ENCODE measurements around the gene PUM2. TPM values are rescaled to one million over a fixed set of nuclear protein-coding genes. Genes with fewer than 3 reads are reported as not detected.

Gene PUM2
- total RNA-seq, 1 donor from 2014 or later: 112 TPM

- Histone ChIP-seq H3K9me3 (no peaks in the 10 kb centered on the region), H3K27ac (peak overlapping the region; percentile 79), H3K4me3 (no peak overlapping the region), H3K4me1 (peaks cover 41% of the 10 kb centered on the region), H3K27me3 (ENCODE audit: low read depth) (no peaks in the 10 kb centered on the region), H3K36me3 (peaks cover 20% of the 10 kb centered on the region)
- intact Hi-C loops (cut with DNase I): no loop called here
- peak; percentile 84 to 85 for ATAC-seq
- DNase-seq: peak; percentile 85
- no peak for TF ChIP-seq CTCF (IDR thresholded peaks at IDR 0.05)
Measured at GRCh38 chr2:20205915-20206524, 144.6 kb downstream of the PUM2 start.

DNA sequence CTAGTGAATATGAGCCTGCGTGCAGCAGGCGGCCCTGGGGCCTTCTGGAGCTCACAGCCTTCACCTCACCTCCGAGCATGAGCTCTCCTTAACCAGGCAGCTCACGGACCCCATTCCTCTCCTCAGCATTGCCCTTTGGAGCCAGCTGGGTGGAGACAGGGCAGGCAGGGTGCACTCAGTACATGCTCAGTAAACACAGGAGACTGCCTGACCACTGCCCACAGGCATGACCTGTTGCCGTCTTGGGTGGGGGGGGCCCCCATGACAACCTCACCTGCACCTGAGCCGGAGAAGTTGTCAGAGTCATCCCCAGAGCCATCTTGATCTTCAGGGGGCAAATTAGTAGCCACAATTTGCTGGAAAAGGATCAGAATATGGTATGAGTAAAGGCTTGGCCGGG is 145.6 kb downstream of the PUM2 start:
- no peaks in the 10 kb centered on the region for H3K9me3 ChIP-seq
- H3K27me3 ChIP-seq (ENCODE audit: low read depth): no peaks in the 10 kb centered on the region
- ATAC-seq (no peak), DNase-seq (no peak)
- intact Hi-C loops (cut with DNase I): no loop called here
- H3K36me3 ChIP-seq: peaks cover 20% of the 10 kb centered on the region
- H3K4me3 ChIP-seq: no peak overlapping the region
- no peak for TF ChIP-seq CTCF (IDR thresholded peaks at IDR 0.05)
- peaks cover 41% of the 10 kb centered on the region for H3K4me1 ChIP-seq
- H3K27ac ChIP-seq: peak overlapping the region; percentile 79

GRCh38 chr2:20203521-20204225 is 147.0 kb downstream of the PUM2 start:
- DNase-seq: no peak
- peak in 1 of 2 donors; percentile 15 for ATAC-seq

DNA sequence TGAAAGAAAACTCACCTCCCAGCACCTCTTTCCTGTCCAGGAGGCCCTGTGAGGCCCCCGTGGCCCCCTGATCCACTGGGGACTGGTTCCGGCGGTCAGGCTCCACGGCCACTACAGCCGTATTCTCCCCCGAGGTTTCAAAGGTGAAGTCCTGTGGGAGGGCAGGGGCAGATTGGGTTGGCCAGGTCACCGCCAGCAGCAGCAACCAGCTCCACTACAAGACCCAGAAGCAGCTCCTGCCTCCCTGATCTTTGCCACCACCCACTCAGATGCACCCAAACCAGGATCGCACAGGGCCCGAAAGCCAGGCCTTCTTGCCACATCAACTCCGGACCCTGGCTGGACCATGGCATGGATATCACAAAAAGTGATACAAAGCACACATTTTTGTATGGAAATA is 147.6 kb downstream of the PUM2 start:
- H3K27me3 ChIP-seq (ENCODE audit: low read depth): no peaks in the 10 kb centered on the region
- peaks cover 47% of the 10 kb centered on the region for H3K4me1 ChIP-seq
- DNase-seq (no peak), ATAC-seq (no peak)
- intact Hi-C loops (cut with DNase I): no loop called here
- H3K4me3 ChIP-seq: no peak overlapping the region
- peaks cover 20% of the 10 kb centered on the region for H3K36me3 ChIP-seq
- no peak for TF ChIP-seq CTCF (IDR thresholded peaks at IDR 0.05)
- H3K27ac ChIP-seq: no peak overlapping the region
- H3K9me3 ChIP-seq: no peaks in the 10 kb centered on the region

More at GRCh38 chr2:20203521-20204225, 147.0 kb downstream of the PUM2 start:
- Histone ChIP-seq H3K27ac (no peak overlapping the region), H3K4me1 (peaks cover 44% of the 10 kb centered on the region), H3K9me3 (no peaks in the 10 kb centered on the region), H3K27me3 (ENCODE audit: low read depth) (no peaks in the 10 kb centered on the region), H3K4me3 (no peak overlapping the region), H3K36me3 (peaks cover 20% of the 10 kb centered on the region)
- intact Hi-C loops (cut with DNase I): no loop called here
- no peak for TF ChIP-seq CTCF (IDR thresholded peaks at IDR 0.05)

DNA sequence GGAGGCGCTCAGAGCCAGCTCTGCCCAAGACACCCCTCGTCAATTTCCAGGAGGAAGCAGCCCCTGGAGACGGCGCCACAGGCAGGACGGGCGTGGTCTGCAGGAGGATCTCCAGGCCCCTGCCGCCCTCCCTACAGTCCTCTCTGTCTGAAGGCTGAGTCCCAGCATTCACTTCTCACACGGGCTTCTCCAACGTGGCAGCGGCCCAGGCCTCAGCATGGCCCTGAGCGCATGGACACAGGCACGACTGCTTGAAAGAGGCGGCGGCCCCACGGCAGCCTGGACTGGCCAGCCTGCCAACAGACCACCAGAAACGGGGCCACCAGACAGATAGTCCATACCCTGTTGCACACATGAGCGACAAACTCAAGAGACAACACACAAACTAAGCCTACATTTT is 149.0 kb downstream of the PUM2 start:
- H3K27me3 ChIP-seq (ENCODE audit: low read depth): no peaks in the 10 kb centered on the region
- intact Hi-C loops (cut with DNase I): no loop called here
- no peak overlapping the region for H3K27ac ChIP-seq
- no peak for DNase-seq
- H3K4me3 ChIP-seq: no peak overlapping the region
- H3K4me1 ChIP-seq: peaks cover 36% of the 10 kb centered on the region
- H3K9me3 ChIP-seq: no peaks in the 10 kb centered on the region
- peaks cover 20% of the 10 kb centered on the region for H3K36me3 ChIP-seq
- ATAC-seq: no peak
- TF ChIP-seq CTCF (IDR thresholded peaks at IDR 0.05): no peak

All from lower lobe of right lung (tissue), 2 donors.